ENCODE results near the gene CLDN17. TPM values are rescaled to one million over a fixed set of nuclear protein-coding genes. Genes with fewer than 3 reads are reported as not detected.

CLDN17 gene
- total RNA-seq, 1 donor from 2014 or later = not detected

GRCh38 chr21:30153697-30154340 is 12.8 kb downstream of the CLDN17 start:
- Mint-ChIP-seq H3K9me3 (peaks cover 3% of the 10 kb centered on the region), H3K27ac (no peak overlapping the region), H3K36me3 (ENCODE audit: low read depth) (no peaks in the 10 kb centered on the region), H3K4me3 (no peak overlapping the region), H3K4me1 (no peaks in the 10 kb centered on the region), H3K27me3 (no peaks in the 10 kb centered on the region)
- POLR2A ChIA-PET = no interaction called here
- CTCF ChIA-PET = no interaction called here
- TF ChIP-seq, protein P1, sequence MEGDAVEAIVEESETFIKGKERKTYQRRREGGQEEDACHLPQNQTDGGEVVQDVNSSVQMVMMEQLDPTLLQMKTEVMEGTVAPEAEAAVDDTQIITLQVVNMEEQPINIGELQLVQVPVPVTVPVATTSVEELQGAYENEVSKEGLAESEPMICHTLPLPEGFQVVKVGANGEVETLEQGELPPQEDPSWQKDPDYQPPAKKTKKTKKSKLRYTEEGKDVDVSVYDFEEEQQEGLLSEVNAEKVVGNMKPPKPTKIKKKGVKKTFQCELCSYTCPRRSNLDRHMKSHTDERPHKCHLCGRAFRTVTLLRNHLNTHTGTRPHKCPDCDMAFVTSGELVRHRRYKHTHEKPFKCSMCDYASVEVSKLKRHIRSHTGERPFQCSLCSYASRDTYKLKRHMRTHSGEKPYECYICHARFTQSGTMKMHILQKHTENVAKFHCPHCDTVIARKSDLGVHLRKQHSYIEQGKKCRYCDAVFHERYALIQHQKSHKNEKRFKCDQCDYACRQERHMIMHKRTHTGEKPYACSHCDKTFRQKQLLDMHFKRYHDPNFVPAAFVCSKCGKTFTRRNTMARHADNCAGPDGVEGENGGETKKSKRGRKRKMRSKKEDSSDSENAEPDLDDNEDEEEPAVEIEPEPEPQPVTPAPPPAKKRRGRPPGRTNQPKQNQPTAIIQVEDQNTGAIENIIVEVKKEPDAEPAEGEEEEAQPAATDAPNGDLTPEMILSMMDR (IDR thresholded peaks at IDR 0.05) = no peak
- no peak for ATAC-seq (ENCODE audit: low read depth)
- intact Hi-C loops (cut with micrococcal nuclease) = no loop called here
- no peak for DNase-seq

DNA sequence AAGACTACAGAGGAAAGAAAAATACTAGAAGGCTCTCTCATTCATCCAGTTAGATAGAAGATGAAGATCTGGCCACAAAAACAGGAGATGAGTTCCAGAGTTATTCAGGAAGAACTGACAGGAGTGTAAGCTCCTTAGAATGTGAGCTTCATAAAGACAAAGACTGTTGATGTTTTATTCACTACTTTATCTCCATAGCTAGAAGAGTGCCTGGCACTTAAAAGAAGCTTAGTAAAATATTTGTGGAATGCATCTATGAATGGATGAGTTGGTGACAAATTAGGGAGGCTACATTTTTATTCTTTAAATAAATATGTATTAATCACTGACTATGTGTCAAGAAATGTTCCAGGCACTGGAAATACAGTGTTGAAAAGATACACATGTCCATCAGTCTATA is 13.8 kb downstream of the CLDN17 start:
- no peak for ATAC-seq (ENCODE audit: low read depth)
- DNase-seq = no peak
- ChIA-PET POLR2A (no interaction called here), CTCF (no interaction called here)
- Mint-ChIP-seq H3K27ac (no peak overlapping the region), H3K9me3 (peaks cover 3% of the 10 kb centered on the region), H3K4me1 (no peaks in the 10 kb centered on the region), H3K4me3 (no peak overlapping the region), H3K36me3 (ENCODE audit: low read depth) (no peaks in the 10 kb centered on the region), H3K27me3 (no peaks in the 10 kb centered on the region)
- TF ChIP-seq, protein P1 (IDR thresholded peaks at IDR 0.05) = no peak
- intact Hi-C loops (cut with micrococcal nuclease) = no loop called here

DNA sequence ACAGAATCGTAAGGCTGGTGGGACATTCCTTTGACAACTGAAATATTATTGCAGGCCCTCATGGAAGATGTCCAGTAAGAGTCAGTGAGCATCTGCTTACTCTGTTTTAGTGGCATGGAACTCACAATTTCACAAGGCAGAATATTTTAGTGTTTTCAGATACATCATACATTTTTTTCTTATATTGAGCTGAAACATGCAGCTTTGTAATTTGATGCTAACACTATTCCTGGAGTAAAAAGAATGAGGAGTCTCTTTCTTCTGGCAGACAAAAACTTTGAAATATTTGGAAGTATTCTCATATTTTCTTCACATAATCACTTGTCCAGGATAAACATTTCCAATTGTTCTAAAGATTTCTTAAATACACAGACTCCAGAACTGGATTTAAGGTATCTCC is 17.7 kb downstream of the CLDN17 start:
- CTCF ChIA-PET = no interaction called here
- Mint-ChIP-seq H3K27ac (no peak overlapping the region), H3K4me3 (no peak overlapping the region), H3K9me3 (peaks cover 2% of the 10 kb centered on the region), H3K4me1 (no peaks in the 10 kb centered on the region), H3K27me3 (no peaks in the 10 kb centered on the region), H3K36me3 (ENCODE audit: low read depth) (no peaks in the 10 kb centered on the region)
- POLR2A ChIA-PET = no interaction called here
- ATAC-seq (ENCODE audit: low read depth) (no peak), DNase-seq (no peak)
- intact Hi-C loops (cut with micrococcal nuclease) = no loop called here
- TF ChIP-seq, protein P1 (IDR thresholded peaks at IDR 0.05) = no peak

- Mint-ChIP-seq H3K4me1 (no peaks in the 10 kb centered on the region), H3K27ac (no peak overlapping the region), H3K4me3 (no peak overlapping the region), H3K36me3 (ENCODE audit: low read depth) (no peaks in the 10 kb centered on the region), H3K9me3 (peaks cover 6% of the 10 kb centered on the region), H3K27me3 (no peaks in the 10 kb centered on the region)
- ATAC-seq (ENCODE audit: low read depth) (no peak), DNase-seq (no peak)
- POLR2A ChIA-PET = no interaction called here
- intact Hi-C loops (cut with micrococcal nuclease) = no loop called here
- TF ChIP-seq, protein P1 (IDR thresholded peaks at IDR 0.05) = no peak
- CTCF ChIA-PET = no interaction called here
These were observed 19.9 kb downstream of the CLDN17 start for GRCh38 chr21:30146558-30147282.

DNA sequence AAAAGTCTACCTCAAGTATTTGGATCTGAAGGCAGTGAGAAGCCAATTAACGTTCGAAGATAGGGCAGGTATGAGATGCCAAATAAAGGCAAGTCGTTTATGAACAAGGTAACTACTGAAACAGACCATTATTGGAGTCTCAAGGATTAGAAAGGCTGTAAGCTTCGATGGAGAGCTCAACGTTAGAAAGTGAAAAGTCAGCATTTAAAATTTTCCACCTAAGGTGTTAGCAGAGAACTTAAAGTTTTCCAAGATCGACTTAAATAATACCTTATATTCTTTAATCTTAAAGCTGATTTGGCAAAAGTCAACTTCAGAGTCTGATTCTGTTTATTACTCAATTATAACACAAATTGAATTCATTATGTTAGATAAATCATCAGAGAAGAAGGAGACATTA is 28.1 kb downstream of the CLDN17 start:
- DNase-seq = no peak
- Mint-ChIP-seq H3K4me3 (no peak overlapping the region), H3K36me3 (ENCODE audit: low read depth) (no peaks in the 10 kb centered on the region), H3K4me1 (no peaks in the 10 kb centered on the region), H3K27me3 (no peaks in the 10 kb centered on the region), H3K9me3 (peaks cover 1% of the 10 kb centered on the region), H3K27ac (no peak overlapping the region)
- TF ChIP-seq, protein P1 (IDR thresholded peaks at IDR 0.05) = no peak
- ChIA-PET POLR2A (no interaction called here), CTCF (no interaction called here)
- intact Hi-C loops (cut with micrococcal nuclease) = no loop called here
- no peak for ATAC-seq (ENCODE audit: low read depth)

All from activated B cell treated with CpG ODN at 0.5 μM for 24 hours (primary cell).